ELF-1 (cell line): ENCODE results near the gene CAST.

ENCODE experiments used
- DNase-seq: peaks from one replicate; pipeline ENCODE4 v3.0.0-alpha.2; 2016; ENCODE audit warnings: low read depth, low spot score

CAST gene

DNA sequence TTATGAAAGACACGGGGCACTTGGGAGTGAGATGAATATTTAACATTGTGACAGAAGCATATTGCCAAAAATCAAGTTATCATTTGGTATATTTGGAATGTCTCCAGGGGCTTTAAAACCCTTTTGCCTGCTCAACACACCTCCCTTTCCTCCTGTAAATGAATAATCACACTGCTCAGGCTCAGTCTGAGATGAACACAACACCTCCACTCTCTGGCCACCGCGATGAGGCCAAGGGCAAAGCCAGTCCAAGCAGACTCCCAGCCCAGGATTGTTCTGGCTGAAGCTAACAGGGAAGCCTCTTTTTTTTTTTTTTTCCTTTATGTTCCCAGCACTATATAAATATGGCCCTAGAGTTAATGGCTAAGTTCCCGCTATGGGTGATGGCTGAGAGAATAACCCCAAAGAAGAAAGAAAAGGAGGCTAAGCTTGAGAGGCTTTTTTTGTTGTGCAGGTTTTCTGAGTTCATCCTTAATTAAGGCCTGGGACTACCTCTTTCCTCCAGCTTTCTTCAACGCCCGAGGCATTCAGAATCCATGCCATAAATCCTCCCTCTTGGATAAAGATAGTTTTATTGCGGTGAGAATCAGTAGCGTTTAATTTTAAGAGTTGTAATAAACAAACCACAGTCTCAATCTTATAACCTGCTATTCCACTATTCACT is 156.1 kb downstream of the CAST start:
- no peak for DNase-seq

- no peak for DNase-seq
These were observed 157.6 kb downstream of the CAST start for GRCh38 chr5:96819806-96820205.

DNA sequence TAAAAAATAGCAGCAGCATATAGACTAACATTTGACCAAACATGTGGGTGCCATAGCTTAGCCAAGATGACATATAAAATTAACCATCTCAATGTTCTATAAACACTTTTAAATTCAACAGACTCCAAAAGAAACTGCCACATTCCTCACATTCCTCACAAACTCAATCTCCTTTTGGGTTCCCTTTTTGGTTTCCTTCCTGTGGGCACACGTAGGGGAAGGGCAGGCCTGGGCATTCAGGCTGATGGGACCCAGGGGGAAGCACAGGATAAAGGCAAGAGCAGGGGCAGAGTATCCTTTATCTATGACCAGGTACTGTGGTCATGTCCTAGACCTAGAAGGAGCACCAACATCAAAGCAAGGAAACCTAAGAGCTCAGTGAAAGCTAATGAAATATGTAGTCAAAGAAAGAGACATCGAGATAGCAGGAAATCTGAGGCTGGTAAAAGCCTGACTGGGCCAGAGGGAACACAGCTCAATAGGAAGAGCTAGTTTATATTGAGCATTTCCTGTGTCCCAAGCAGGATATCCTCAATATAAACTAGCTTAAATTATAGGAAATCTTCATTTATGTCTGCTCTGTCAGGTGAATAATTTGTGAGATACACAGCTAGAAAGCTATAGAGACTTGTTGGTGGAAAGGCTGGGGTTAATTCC is 159.2 kb downstream of the CAST start:
- no peak for DNase-seq

- DNase-seq, result no peak
These were observed 160.7 kb downstream of the CAST start for GRCh38 chr5:96822686-96823459.

DNA sequence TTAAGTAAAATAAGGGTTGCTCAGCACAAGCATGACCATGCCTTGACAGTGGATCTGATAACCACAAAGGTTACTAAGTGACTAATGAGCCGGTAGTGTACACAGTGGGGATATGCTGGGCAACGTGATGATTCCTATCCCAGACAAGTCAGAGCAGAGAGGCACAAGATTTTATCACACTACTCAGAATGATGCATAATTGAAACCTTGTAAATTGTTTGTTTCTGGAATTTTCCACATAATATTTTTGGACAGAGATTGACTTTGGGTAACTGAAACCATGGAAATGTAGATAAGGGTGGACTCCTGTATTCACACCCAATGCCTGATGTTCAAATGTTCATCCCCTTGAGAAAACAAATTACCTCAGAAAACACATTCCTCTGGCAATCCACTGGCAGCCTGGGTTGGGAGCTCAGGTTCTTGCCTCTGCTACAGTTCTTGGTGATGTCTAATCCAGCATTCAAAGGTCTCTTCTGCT is 161.8 kb downstream of the CAST start:
- DNase-seq, result no peak
